Measurements from ENCODE around the gene YIF1A.
A peak's percentile ranks its signal among the peaks of the same experiment; 100 is the strongest.
"Not testable (repeated sequence)": the region's sequence is repeated elsewhere in the genome, so short reads cannot be mapped to it uniquely, and the experiment has no call there.

Gene YIF1A

GRCh38 chr11:66326261-66327111, 37.5 kb upstream of the YIF1A start:
- DNase-seq: no peak

- DNase-seq: no peak
Observed at GRCh38 chr11:66325263-66325671, 36.3 kb upstream of the YIF1A start.

GRCh38 chr11:66324664-66325063, 35.7 kb upstream of the YIF1A start:
- no peak for DNase-seq

GRCh38 chr11:66323684-66324083, 34.7 kb upstream of the YIF1A start:
- no peak for DNase-seq

- DNase-seq: no peak
Observed at GRCh38 chr11:66322732-66323427, 33.9 kb upstream of the YIF1A start.

GRCh38 chr11:66321606-66322005, 32.7 kb upstream of the YIF1A start:
- no peak for DNase-seq

- not testable (repeated sequence) for DNase-seq
Observed at GRCh38 chr11:66320748-66321147, 31.8 kb upstream of the YIF1A start.

- not testable (repeated sequence) for DNase-seq
Observed at GRCh38 chr11:66320289-66320688, 31.3 kb upstream of the YIF1A start.

GRCh38 chr11:66318600-66318970, 29.6 kb upstream of the YIF1A start:
- DNase-seq: no peak

GRCh38 chr11:66317723-66318599, 29.0 kb upstream of the YIF1A start:
- DNase-seq: no peak

GRCh38 chr11:66317322-66317722, 28.4 kb upstream of the YIF1A start:
- no peak for DNase-seq

GRCh38 chr11:66316849-66317251, 27.9 kb upstream of the YIF1A start, which contains the start of gene CD248:
Gene CD248, minus strand, starts transcription at chr11:66317044. Its CDS starts 17 bp downstream, at chr11:66317027.
- no peak for DNase-seq

GRCh38 chr11:66315921-66316811, 27.2 kb upstream of the YIF1A start:
- DNase-seq: no peak

GRCh38 chr11:66315498-66315885, 26.5 kb upstream of the YIF1A start:
- DNase-seq: no peak

- DNase-seq: no peak
Observed at GRCh38 chr11:66314561-66315497, 25.9 kb upstream of the YIF1A start.

- DNase-seq: no peak
Observed at GRCh38 chr11:66314186-66314501, 25.2 kb upstream of the YIF1A start.

GRCh38 chr11:66313321-66314185, 24.6 kb upstream of the YIF1A start:
- no peak for DNase-seq

GRCh38 chr11:66312549-66313320, 23.8 kb upstream of the YIF1A start:
- DNase-seq: peak; percentile 86

- peak; percentile 94 for DNase-seq
Observed at GRCh38 chr11:66311965-66312548, 23.1 kb upstream of the YIF1A start.

All from COR-L47 (cell line).